GM18861 (cell line): ENCODE results near the gene LMNTD2.
"Not testable (repeated sequence)": the region's sequence is repeated elsewhere in the genome, so short reads cannot be mapped to it uniquely, and the experiment has no call there.

ENCODE experiments used
- ATAC-seq: cut with Tn5 transposase; IDR thresholded peaks from one replicate; pipeline ENCODE4 v1.9.1; 2021; ENCODE audit not compliant: unreplicated experiment

Gene LMNTD2

GRCh38 chr11:587546-587945 is 27.0 kb upstream of the LMNTD2 start:
- no peak for ATAC-seq

DNA sequence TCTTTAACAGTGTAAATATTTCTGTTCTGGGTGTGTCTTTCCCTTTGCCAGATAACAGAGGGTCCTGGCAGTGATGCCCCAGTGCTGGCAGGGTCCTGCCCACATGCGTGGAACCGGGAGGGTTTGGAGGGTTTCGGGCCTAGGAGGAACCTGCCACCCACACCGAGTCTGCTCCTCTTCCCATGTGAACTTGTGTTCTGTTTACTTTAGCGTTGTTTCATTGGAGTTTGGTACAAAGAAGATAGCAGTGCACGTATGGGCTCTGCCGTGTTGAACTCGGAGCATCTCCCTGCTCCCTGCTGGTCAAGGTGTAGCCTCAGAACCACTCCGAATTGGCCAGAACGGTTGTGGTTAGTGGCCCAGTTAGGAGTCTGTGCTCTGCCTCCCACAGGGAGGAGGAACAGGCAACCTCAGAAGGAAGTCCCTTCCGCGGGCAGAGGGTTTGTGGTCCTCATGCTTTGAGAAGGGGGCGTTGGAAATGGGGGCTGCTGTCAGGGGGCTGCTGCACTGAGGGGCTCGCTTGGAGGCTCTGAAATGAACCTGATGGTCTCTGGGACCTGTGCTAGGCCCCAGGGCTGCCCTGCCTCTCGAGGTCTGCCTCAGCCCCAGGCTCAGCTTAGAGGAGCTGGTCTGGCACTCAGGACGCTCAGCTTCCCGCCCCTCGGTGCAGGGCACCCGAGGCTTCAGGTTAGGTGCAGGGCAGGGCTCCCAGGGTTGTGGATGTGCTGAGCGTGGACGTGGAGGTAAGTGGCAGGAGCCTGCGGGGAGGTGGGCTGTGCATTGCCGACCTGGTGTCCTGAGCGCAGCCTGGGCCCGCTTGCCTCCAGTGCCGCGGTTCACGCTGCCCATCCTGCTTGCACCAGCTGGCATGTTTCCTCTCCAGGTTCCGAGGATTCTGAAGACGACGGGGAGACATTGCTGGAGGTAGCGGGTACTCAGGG is 26.1 kb upstream of the LMNTD2 start:
- ATAC-seq = no peak

- ATAC-seq = no peak
Observed at GRCh38 chr11:584287-584686, 23.7 kb upstream of the LMNTD2 start.

GRCh38 chr11:581752-582151 is 21.2 kb upstream of the LMNTD2 start:
- ATAC-seq = no peak

- ATAC-seq = no peak
Observed at GRCh38 chr11:581342-581741, 20.8 kb upstream of the LMNTD2 start.

GRCh38 chr11:579830-580601 is 19.5 kb upstream of the LMNTD2 start:
- ATAC-seq = no peak

DNA sequence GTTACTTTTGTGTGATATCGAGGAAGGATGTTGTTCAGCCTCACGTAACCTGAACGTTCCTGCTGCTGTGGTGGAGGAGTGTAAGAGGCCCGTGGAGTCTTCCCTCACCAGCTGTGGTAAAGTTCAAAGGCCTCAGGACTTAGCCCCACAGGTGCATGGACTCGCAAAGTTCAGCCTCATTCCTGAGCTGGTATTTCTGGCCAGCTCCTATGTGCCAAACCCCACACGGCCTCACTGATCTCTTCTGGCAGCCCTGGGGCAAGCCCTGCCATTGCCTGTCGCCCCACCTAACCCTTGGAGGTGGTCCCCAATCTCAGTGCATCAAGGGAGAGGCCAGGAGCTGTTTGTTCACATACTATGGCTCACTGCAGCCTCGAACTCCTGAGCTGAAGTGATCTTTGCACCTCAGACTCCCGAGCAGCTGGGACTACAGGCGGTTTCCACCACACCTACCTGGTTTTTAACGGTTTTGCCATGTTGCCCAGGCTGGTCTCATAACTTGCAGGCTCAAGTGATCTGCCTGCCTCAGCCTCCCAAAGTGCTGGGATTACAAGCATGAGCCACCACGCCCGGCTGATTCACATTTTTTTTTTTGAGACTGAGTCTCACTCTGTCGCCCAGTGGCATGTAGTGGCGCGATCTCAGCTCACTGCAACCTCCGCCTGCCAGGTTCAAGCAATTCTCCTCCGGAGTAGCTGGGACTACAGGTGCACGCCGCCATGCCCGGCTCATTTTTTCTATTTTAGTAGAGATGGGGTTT is 17.9 kb upstream of the LMNTD2 start:
- no peak for ATAC-seq

- ATAC-seq = no peak
Observed at GRCh38 chr11:577611-577894, 17.0 kb upstream of the LMNTD2 start.

DNA sequence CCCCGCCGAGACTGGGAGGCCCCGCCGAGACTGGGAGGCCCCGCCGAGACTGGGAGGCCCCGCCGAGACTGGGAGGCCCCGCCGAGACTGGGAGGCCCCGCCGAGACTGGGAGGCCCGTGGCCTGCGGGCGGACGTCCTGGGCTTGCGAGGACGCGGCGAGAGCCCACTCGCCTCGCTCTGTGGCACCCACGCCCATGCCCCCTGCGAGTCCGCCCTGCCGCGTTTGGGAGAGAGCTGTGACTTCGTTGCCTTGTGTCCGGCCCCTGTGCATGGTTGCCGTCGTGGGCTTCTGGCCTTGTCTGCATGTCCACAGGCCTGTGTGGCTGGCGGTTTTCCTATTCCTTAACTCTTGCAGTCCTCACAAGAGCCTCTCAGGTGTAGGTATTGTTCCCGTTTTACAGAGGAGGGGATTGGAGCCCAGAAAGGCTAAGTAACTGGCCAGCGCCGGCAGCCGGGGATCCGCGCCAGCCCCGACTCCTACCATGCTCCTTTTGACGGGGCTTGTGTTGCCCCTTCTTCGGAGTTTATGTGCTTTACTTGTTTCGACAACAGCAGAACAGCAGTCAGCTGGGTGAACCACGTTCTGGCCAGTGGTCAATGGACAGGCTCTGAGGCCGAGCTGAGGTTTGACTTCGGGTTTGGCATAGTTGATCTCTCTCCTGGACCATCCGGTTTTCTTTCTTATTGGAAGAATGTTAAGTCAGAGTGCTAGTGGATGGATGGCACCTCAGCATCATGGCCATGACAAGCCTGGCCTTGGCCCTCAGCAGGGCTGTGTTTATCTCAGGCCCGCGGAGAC is 16.5 kb upstream of the LMNTD2 start:
- ATAC-seq = no peak

DNA sequence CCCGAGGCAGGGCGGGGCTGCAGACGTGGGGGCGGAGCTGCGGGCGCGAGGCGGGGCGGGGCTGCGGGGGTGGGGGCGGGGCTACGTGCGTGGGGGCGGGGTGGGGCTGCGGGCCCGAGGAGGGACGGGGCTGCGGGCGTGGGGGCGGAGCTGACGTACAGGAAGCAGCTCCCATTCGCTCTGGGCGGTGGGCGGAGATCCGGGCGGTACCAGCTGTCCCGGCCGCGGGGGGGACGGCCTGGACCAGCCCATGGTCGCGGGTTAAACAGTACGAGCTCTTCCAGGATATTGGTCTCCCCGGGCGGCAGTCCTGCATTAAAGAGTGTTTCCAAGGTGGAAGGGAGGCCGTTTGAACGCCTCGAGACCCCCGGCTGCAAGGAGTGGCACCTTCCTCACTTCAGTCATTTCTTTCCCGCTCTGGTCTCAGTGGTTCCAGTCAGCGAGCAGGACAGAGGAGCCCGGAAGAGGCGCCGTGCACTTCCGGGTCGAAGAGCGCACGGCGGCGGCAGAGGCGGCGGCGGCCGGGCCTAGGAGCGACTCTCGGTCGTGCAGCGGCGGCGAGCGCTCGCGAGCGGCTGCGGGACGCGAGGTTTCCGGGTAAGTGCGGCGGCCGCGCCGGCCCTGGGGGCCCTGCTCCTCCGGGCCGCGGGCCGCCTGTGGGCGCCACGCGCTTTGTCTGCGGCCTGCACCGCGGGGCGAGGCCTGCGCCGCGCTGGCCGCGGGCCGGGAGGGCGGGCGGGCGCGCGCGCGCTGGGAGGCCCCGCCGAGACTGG is 15.6 kb upstream of the LMNTD2 start, which contains the start of gene PHRF1:
TSS of gene PHRF1 (plus strand) at position 475 of the 773 bp plus-strand sequence. CDS start 5,043 bp downstream, outside the sequence.
- peak; percentile 71 for ATAC-seq

GRCh38 chr11:575313-575995 is 14.9 kb upstream of the LMNTD2 start:
- ATAC-seq = no peak

DNA sequence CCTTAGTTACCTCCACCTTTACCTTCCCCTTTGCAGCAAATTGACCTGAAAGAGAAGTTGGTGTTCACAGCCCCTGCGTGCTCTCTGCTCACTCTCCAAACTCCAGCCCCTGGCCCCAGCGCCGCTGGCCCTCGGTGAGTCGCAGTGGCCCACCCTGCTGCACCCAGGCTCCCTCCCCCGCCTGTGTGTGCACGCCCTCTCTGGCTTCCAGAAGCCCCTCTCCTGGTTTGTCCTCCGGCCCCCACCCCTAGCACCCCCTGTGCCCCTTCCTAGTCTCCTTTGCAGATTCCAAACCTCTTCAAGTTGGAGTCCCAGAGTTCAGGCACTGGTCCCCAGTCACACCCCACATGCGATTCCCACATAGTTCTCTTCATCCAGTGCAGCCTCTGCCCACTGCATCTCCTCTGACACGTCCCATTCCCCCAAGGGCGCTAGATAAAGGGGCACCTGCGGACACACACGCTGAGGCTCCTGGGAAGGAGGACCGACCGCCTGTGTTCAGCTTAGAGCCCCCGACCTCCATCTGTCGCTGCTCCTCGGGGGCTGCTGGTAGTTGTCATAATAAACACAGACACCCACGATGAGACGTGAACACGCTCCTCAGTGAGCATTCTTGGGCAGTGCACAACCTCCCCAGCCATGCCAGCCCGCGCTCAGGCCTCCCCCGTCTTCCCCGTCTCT is 14.2 kb upstream of the LMNTD2 start:
- no peak for ATAC-seq

DNA sequence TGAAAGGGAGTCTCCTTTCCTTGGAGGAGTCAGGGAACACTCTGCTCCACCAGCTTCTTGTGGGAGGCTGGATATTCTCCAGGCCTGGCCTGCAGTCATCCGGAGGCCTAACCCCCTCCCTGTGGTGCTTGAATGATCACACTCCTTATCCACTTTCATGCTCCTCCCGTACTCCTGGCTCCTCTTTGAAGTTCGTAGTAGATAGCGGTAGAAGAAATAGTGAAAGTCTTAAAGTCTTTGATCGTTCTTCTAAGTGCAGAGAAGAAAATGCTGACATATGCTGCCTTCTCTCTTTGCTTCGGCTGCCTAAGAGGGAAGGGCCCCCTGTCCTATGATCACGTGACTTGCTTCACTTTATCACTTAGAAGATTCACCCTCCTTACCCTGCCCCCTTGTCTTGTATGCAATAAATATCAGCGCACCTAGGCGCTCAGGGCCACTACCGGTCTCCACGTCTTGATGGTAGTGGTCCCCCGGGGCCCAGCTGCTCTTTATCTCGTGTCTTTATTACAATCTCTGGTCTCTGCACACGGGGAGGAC is 13.6 kb upstream of the LMNTD2 start:
- ATAC-seq = not testable (repeated sequence)

DNA sequence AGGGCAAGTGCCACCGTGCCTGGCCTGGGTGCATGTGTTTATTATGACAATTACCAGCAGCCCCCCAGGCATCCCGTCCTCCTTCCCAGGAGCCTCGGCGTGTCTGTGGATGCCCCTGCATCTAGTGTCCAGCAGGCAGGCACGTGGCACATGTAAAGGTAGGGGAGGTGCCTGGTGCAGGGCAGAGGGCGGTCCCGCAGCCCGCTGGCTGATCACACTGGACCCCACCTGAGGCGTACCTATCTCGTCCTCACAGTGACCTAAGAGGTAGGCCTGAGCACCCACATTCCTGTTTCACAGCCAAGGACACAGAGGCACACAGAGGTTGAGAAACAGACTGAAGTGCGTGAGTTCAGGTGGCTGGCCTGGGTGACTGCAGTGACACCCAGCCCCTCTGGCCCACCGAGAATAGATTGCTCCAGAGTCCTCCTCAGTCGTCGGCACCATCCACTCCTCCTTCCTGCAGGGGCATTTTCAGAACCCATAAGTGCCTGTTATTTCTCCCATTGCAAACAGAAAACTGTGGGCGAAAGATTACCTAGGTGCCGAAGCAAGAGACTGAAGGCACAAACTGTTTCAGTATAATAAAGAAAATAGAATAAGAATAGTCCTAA is 12.7 kb upstream of the LMNTD2 start:
- no peak for ATAC-seq

GRCh38 chr11:571802-572185 is 11.3 kb upstream of the LMNTD2 start:
- no peak for ATAC-seq

GRCh38 chr11:569158-569885 is 8.8 kb upstream of the LMNTD2 start:
- ATAC-seq = no peak
